ENCODE measurements around the gene OR5K2.

OR5K2 gene

DNA sequence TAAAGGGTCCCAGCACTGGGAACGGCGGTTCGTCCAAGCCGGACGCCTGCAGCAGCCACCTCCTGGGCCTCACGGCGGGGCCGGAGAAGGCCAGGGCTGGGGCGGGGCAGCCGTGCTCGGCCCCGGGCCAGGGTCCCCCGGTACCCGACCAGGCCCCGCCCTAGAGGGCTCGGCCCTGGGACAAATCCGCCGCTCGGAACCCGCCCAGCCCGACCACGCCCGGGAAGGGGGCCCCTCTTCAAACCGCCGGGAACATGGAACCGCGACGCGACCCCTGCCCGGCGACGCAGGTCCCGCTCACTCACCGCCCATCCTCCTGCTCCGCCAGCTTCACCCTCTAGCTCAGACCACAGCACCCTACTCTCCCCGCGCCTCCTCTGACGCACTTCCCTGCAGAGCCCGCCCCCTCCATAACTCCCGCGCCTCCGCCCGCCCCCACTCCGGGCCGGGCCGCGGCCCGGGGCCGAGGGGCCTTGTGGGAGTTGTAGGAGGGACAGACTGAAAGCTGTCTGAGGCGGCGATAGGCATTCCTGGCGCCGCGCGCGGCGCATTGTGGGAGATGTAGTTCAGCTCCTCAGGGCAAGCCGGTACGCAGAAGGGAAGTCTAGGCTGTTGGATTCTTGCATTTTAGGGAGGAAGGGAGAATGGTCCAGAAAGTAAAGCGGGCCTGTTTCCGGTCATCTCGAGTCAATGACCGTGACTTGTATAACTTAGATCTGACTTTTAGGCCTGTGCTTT lies 25.2 kb downstream of the OR5K2 start, which contains the start of gene CLDND1:
CLDND1 (minus strand) TSS at position 359 of the 738 bp plus-strand sequence. CDS start 1,478 bp downstream, outside the sequence.
- Histone ChIP-seq H3K36me3 (ENCODE audit: insufficient read depth, low read length) (no peaks in the 10 kb centered on the region), H3K9me2 (replicated peaks; ENCODE audit: low read depth, low read length) (no peaks in the 10 kb centered on the region), H3K9ac (ENCODE audit: low read depth, low read length, poor library complexity, severe bottlenecking) (peak within 1 kb of the TSS; percentile 81), H3K4me3 (ENCODE audit: low read length, poor library complexity, severe bottlenecking) (peak within 1 kb of the TSS; percentile 88), H3K4me1 (ENCODE audit: insufficient read depth, low read length, poor library complexity, severe bottlenecking) (peaks cover 50% of the 10 kb centered on the region), H4K20me1 (ENCODE audit: insufficient read depth, low read length, poor library complexity, severe bottlenecking) (peaks cover 24% of the 10 kb centered on the region), H3F3A (ENCODE audit: low read depth) (no peaks in the 10 kb centered on the region), H3K9me3 (ENCODE audit: insufficient read depth, low read depth, low read length) (no peaks in the 10 kb centered on the region), H3K79me2 (ENCODE audit: insufficient read depth, low read length) (peaks cover 48% of the 10 kb centered on the region), H3K27me3 (ENCODE audit: insufficient read depth, low read length, poor library complexity, severe bottlenecking) (no peaks in the 10 kb centered on the region), H3K4me2 (ENCODE audit: low read depth, low read length, poor library complexity, severe bottlenecking) (peak within 1 kb of the TSS; percentile 88), H2AFZ (ENCODE audit: low read length) (peak within 1 kb of the TSS; percentile 97)
- TF ChIP-seq EZH2phosphoT487 (IDR thresholded peaks at IDR 0.05; ENCODE audit: borderline replicate concordance) (no peak), CTCF (conservative IDR thresholded peaks at IDR 0.05; ENCODE audit: low read length) (no peak)

DNA sequence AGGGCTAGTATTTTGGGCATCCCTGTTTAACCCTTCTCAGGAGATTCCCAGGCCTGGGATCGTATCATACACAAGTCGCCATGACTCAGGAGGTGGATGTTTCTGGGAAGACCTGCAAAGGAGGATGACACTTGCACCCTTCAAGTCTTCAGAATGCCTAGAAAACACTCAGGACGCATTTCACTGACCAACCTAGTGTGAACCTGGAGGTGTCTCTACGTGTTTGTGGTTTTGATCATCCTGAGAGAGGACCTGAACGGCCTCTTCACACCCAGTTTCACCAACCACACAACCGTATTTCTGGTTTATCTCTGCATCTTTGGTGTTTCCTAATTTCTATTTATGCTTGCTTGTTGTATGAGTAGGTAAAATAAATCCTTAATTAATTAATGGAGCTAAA lies 28.0 kb downstream of the OR5K2 start:
- H3K36me3 ChIP-seq (ENCODE audit: insufficient read depth, low read length): no peaks in the 10 kb centered on the region
- H3K9me3 ChIP-seq (ENCODE audit: insufficient read depth, low read depth, low read length): no peaks in the 10 kb centered on the region
- H3K4me2 ChIP-seq (ENCODE audit: low read depth, low read length, poor library complexity, severe bottlenecking): no peak overlapping the region
- no peak overlapping the region for H3K4me3 ChIP-seq (ENCODE audit: low read length, poor library complexity, severe bottlenecking)
- H3K9me2 ChIP-seq (replicated peaks; ENCODE audit: low read depth, low read length): no peaks in the 10 kb centered on the region
- no peaks in the 10 kb centered on the region for H3K27me3 ChIP-seq (ENCODE audit: insufficient read depth, low read length, poor library complexity, severe bottlenecking)
- H3K4me1 ChIP-seq (ENCODE audit: insufficient read depth, low read length, poor library complexity, severe bottlenecking): peaks cover 22% of the 10 kb centered on the region
- H3F3A ChIP-seq (ENCODE audit: low read depth): no peaks in the 10 kb centered on the region
- no peak overlapping the region for H2AFZ ChIP-seq (ENCODE audit: low read length)
- peaks cover 21% of the 10 kb centered on the region for H3K79me2 ChIP-seq (ENCODE audit: insufficient read depth, low read length)
- TF ChIP-seq EZH2phosphoT487 (IDR thresholded peaks at IDR 0.05; ENCODE audit: borderline replicate concordance): no peak
- TF ChIP-seq CTCF (conservative IDR thresholded peaks at IDR 0.05; ENCODE audit: low read length): no peak
- H3K9ac ChIP-seq (ENCODE audit: low read depth, low read length, poor library complexity, severe bottlenecking): no peak overlapping the region
- peaks cover 11% of the 10 kb centered on the region for H4K20me1 ChIP-seq (ENCODE audit: insufficient read depth, low read length, poor library complexity, severe bottlenecking)

DNA sequence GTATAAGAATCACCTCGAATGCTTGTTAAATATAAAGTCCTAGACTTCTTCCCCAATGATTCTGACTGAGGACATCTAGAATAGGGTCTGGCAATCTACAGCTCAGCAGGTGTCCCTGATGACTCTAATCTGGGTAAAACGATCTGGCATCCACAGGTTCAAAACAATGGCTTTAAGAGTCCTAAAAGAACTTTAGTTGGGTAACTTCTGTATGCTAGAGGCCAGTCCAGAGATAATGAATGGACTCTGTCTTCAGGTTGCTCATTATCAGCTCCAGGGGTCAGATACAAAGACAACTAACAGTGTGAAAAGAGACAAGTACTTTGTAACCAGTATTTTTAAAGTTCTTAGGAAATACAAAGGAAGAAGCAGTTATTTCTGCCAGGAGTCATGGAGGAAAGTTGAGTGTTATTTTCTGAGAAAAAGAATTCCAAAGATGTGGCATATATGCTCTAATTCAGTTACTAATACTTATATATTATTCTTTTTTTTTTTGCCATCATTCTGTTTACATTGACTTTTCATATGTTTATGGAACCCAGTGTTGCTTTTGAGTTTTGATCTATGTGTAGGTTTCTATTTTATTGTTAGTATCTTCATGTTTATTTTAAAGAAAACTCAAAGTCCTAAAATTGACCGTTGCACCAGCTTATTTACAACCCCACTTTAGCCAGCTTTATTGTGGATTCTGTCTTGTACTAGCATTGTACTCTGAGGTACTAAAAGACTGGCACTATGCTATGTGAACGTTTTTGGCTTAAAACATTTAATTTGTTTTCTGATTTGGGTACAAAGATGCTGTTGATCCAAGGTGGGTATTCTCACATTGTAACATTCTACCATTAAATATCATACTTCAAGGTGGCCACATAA lies 31.2 kb downstream of the OR5K2 start:
- no peaks in the 10 kb centered on the region for H3F3A ChIP-seq (ENCODE audit: low read depth)
- no peak overlapping the region for H3K9ac ChIP-seq (ENCODE audit: low read depth, low read length, poor library complexity, severe bottlenecking)
- H3K4me1 ChIP-seq (ENCODE audit: insufficient read depth, low read length, poor library complexity, severe bottlenecking): peaks cover 6% of the 10 kb centered on the region
- no peaks in the 10 kb centered on the region for H3K36me3 ChIP-seq (ENCODE audit: insufficient read depth, low read length)
- H3K4me3 ChIP-seq (ENCODE audit: low read length, poor library complexity, severe bottlenecking): no peak overlapping the region
- TF ChIP-seq CTCF (conservative IDR thresholded peaks at IDR 0.05; ENCODE audit: low read length) (no peak), EZH2phosphoT487 (IDR thresholded peaks at IDR 0.05; ENCODE audit: borderline replicate concordance) (no peak)
- no peaks in the 10 kb centered on the region for H3K79me2 ChIP-seq (ENCODE audit: insufficient read depth, low read length)
- H3K27me3 ChIP-seq (ENCODE audit: insufficient read depth, low read length, poor library complexity, severe bottlenecking): no peaks in the 10 kb centered on the region
- H3K9me3 ChIP-seq (ENCODE audit: insufficient read depth, low read depth, low read length): no peaks in the 10 kb centered on the region
- no peak overlapping the region for H3K4me2 ChIP-seq (ENCODE audit: low read depth, low read length, poor library complexity, severe bottlenecking)
- H3K9me2 ChIP-seq (replicated peaks; ENCODE audit: low read depth, low read length): no peaks in the 10 kb centered on the region
- no peaks in the 10 kb centered on the region for H4K20me1 ChIP-seq (ENCODE audit: insufficient read depth, low read length, poor library complexity, severe bottlenecking)
- H2AFZ ChIP-seq (ENCODE audit: low read length): no peak overlapping the region

Measured in Loucy (cell line).